ENCODE results near the gene CAMK1D. TPM values are rescaled to one million over a fixed set of nuclear protein-coding genes. Genes with fewer than 3 reads are reported as not detected.

CAMK1D gene
- total RNA-seq, 1 experiment from 2014 or later, result 1.1 TPM

DNA sequence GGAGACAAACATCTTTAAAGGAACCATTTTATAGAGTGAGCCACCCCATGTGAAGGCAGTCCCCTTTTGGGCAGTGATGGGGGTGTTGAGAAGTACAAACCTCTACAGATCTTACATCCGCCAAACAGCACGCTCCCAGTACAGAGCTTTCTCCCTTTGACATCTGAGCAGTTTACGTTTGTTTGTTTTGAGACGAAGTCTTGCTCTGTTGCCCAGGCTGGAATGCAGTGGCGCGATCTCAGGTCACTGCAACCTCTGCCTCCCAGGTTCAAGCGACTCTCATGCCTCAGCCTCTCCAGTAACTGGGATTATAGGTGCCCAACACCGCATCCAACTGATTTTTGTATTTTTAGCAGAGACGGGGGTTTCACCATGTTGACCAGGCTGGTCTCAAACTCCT is 523.2 kb downstream of the CAMK1D start:
- DNase-seq, result no peak
- Histone ChIP-seq H3K36me3 (no peaks in the 10 kb centered on the region), H3K27ac (no peak overlapping the region), H3K9me3 (replicated peaks) (no peaks in the 10 kb centered on the region), H3K27me3 (no peaks in the 10 kb centered on the region), H3K4me3 (no peak overlapping the region), H3K4me1 (no peaks in the 10 kb centered on the region)

DNA sequence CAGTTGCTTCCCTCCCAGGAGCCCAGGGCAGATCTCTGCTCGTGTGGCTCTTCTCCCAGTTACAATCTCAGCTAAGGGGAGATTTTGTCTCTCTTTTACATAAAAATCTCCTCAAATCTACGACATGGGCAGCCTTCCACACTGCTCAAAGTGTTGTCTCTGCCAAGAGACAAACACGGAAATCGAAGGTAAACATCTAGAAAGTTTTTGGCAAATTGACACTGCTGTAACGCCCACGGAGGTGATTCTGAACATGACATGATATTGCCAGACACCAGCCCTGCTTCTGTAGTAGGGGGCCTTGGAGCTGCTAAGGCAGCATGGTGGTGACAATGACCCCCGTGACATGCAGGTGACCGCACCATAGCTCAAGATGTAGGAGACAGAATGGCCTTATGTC is 523.8 kb downstream of the CAMK1D start:
- Histone ChIP-seq H3K27me3 (no peaks in the 10 kb centered on the region), H3K4me3 (no peak overlapping the region), H3K27ac (no peak overlapping the region), H3K4me1 (no peaks in the 10 kb centered on the region), H3K9me3 (replicated peaks) (no peaks in the 10 kb centered on the region), H3K36me3 (no peaks in the 10 kb centered on the region)
- DNase-seq, result no peak

DNA sequence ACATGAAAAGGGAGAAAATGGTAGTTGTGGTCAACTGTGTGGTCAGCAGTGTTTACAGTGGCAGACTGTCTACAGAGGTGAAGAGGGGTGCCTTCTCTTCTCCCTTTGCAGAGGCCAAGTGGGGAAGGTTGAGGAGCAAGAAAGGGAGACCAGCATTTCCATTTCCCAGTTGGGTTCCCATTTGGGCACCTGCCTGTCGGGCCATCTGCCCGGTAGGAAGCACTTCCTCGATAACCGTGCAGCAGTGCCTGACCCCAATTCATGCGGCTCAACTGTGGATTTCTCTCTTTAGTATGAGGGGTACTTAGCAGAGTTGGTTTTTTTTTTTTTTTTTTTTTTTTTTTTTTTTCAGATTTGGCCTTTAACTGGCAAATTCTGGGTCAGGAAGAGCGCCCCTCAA is 525.2 kb downstream of the CAMK1D start:
- Histone ChIP-seq H3K27me3 (no peaks in the 10 kb centered on the region), H3K4me1 (no peaks in the 10 kb centered on the region), H3K36me3 (no peaks in the 10 kb centered on the region), H3K27ac (no peak overlapping the region), H3K9me3 (replicated peaks) (no peaks in the 10 kb centered on the region), H3K4me3 (no peak overlapping the region)
- no peak for DNase-seq

DNA sequence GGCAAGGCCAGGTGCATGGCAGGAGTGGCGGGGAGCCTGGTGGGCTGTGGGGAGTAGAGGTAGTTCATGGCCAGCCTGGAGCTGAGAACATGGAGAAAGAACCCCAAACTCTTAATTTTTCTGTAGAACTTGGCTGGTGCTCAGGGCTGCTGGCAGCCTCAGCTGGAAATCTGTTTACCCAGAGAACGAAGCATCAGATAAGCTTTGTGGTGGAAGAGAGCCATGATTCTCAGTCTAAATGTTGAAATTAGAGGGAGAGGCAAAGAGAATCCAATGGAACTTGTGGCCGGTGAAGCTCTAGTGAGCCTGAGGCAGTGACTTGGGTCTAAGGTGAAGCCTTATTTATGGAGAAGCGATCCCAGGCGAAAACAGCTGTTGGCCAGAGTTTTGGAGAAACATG is 525.8 kb downstream of the CAMK1D start:
- Histone ChIP-seq H3K36me3 (no peaks in the 10 kb centered on the region), H3K9me3 (replicated peaks) (no peaks in the 10 kb centered on the region), H3K27ac (no peak overlapping the region), H3K4me1 (no peaks in the 10 kb centered on the region), H3K27me3 (no peaks in the 10 kb centered on the region), H3K4me3 (no peak overlapping the region)
- peak; percentile 14 to 47 for DNase-seq

DNA sequence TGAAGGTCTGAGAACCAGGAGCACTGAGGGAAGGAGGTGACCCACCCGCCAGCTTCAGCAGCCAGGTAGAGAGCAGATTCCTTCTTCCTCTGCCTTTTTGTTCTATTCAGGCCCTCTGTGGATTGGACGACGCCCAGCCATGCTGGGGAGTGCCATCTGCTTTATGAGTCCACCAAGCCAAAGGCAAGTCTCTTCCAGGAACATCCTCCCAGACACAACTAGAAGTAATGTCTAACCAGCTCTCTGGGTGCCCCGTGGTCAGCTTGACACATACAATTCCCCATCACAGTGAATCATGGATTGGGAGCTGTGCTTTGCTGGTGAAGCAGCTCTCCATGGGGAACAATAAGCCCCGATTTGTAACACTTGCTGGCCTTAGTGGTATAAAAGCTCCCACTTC is 526.9 kb downstream of the CAMK1D start:
- no peak for DNase-seq
- Histone ChIP-seq H3K4me3 (no peak overlapping the region), H3K27me3 (no peaks in the 10 kb centered on the region), H3K4me1 (no peaks in the 10 kb centered on the region), H3K36me3 (no peaks in the 10 kb centered on the region), H3K27ac (no peak overlapping the region), H3K9me3 (replicated peaks) (no peaks in the 10 kb centered on the region)

DNA sequence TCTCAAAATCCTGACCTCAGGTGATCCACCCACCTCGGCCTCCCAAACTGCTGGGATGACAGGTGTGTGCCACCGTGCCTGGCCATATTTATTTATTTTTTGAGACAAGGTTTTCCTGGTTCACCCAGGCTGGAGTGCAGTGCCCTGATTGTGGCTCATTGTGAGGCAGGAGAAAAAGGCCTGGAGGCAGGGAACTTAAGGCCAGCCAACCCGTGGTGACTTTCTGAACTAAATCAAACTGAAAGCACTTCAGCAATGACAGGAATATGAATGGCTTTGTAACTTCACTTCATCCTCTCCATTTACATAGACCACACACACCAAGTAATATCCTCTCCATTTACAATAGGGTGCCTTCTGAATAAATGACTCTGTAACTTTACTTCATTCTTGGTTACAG is 527.8 kb downstream of the CAMK1D start:
- Histone ChIP-seq H3K4me3 (no peak overlapping the region), H3K27ac (no peak overlapping the region), H3K36me3 (no peaks in the 10 kb centered on the region), H3K27me3 (no peaks in the 10 kb centered on the region), H3K4me1 (no peaks in the 10 kb centered on the region), H3K9me3 (replicated peaks) (no peaks in the 10 kb centered on the region)
- DNase-seq, result no peak

DNA sequence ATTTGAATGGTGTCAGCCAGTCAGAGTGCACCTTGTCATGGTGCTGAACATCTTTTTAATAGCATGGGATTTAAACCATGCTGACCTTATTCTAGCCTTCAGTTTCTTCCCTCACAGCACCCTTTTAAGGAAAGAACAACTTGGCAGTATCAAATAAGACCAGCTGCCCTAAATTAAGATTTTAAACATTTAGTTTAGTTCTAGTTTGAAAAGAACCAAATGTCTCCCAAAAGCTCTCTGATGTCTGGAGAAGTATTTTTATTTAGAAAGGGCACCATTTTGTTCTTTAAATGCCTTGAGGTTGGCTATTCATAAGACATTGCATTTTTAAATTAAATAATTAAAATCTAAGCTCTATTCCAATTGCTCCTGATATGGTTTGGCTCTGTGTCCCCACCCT is 531.1 kb downstream of the CAMK1D start:
- no peak overlapping the region for H3K27ac ChIP-seq
- H3K4me1 ChIP-seq, result no peaks in the 10 kb centered on the region
- no peaks in the 10 kb centered on the region for H3K36me3 ChIP-seq
- H3K4me3 ChIP-seq, result no peak overlapping the region
- no peaks in the 10 kb centered on the region for H3K9me3 ChIP-seq (replicated peaks)
- H3K27me3 ChIP-seq, result no peaks in the 10 kb centered on the region
- DNase-seq, result no peak

DNA sequence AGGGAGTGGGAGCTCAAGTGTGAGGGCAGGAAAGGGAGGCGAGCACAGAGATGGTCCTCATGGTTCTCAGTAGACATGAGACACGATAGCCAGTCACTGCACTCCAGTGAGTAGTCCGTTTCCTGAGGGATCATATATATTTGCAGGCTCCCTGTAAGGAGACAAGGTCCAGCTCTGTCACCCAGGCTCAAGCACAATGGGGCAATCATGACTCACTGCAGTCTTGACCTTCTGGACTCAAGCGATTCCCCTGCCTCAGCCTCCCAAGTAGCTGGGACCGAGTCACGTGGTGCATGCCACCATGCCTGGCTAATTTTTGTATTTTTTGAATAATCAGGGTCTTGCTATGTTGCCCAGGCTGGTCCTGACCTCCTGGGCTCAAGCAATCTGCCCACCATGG is 535.5 kb downstream of the CAMK1D start:
- no peaks in the 10 kb centered on the region for H3K9me3 ChIP-seq (replicated peaks)
- H3K27me3 ChIP-seq, result no peaks in the 10 kb centered on the region
- H3K27ac ChIP-seq, result no peak overlapping the region
- no peak overlapping the region for H3K4me3 ChIP-seq
- DNase-seq, result no peak
- H3K36me3 ChIP-seq, result no peaks in the 10 kb centered on the region
- no peaks in the 10 kb centered on the region for H3K4me1 ChIP-seq

Other genes starting within 250 kb of the CAMK1D start
- 12.1 and 14.0 TPM in 2 replicates for gene SEC61A2, start 219.9 kb upstream of the CAMK1D start, total RNA-seq (2014; rRNA removed; shearing (Covaris generic))
- 55.8 and 57.3 TPM in 2 replicates for gene NUDT5, start 153.7 kb upstream of the CAMK1D start, total RNA-seq (2014; rRNA removed; shearing (Covaris generic))
- gene CDC123, start 153.4 kb upstream of the CAMK1D start, total RNA-seq (2014; rRNA removed; shearing (Covaris generic)), result 118 and 119 TPM in 2 replicates

All from SJCRH30 (cell line).